Spleen (tissue), 7 donors: ENCODE measurements around the gene PGF.

Source experiments
- CTCF ChIP-seq, 11 experiments: fragments of 200-600 bp in 7 of 11; fragments of 450-650 bp in 4 of 11; sonication (generic) in 4 of 11; IDR thresholded peaks in 8 of 11; conservative IDR thresholded peaks in 3 of 11; 1 replicate in 7 of 11; 2 replicates in 4 of 11; pipeline versions ENCODE4 v1.4.0 to v1.8.0; 2016 to 2021; ENCODE audit warnings: antibody characterized with exemption in 11 of 11, inconsistent platforms in 4 of 11, mild to moderate bottlenecking in 1 of 11
- POLR2A ChIP-seq, 3 donors: fragments of 450-650 bp; IDR thresholded peaks; one replicate each; pipeline ENCODE4 v1.5.1; 2017; ENCODE audit warnings: antibody characterized with exemption in 3 of 3, mild to moderate bottlenecking in 1 of 3
- donor health status: DM: no; HTN: no; CAD: no; lungs with moderate emphysema.
- donor health status: DM: no; HTN: no; CAD: no.
- donor health status: DM: no; HTN: no; CAD: no.

- TF ChIP-seq POLR2A (IDR thresholded peaks at IDR 0.05), result no peak
- no peak for TF ChIP-seq CTCF (IDR thresholded peaks at IDR 0.05 in 8 of 11, conservative IDR thresholded peaks at IDR 0.05 in 3 of 11)
Observed at GRCh38 chr14:74962493-74962892, 7.1 kb upstream of the PGF start.
